GM12891 (cell line): Measurements from ENCODE around the gene MTCL1.

ENCODE experiments used
- PAX5 ChIP-seq: IDR thresholded peaks from 2 replicates; pipeline ENCODE4 v1.6.1; 2011; ENCODE audit warnings: low read length, moderate library complexity, mild to moderate bottlenecking; ENCODE audit not compliant: insufficient read depth, severe bottlenecking
- POLR2A ChIP-seq: IDR thresholded peaks from 2 replicates; pipeline ENCODE4 v1.6.1; 2011; ENCODE audit warnings: low read depth, low read length, control low read depth
- POLR2AphosphoS5 ChIP-seq: IDR thresholded peaks from 2 replicates; pipeline ENCODE4 v1.6.1; 2011; ENCODE audit warnings: low read depth, low read length, control low read depth
- POU2F2 ChIP-seq: IDR thresholded peaks from 2 replicates; pipeline ENCODE4 v1.6.1; 2011; ENCODE audit warnings: low read depth, mild to moderate bottlenecking, control low read depth, low read length, moderate library complexity
- SPI1 ChIP-seq: IDR thresholded peaks from 2 replicates; pipeline ENCODE4 v1.6.1; 2011; ENCODE audit warnings: low read depth, low read length, control low read depth
- TAF1 ChIP-seq: IDR thresholded peaks from 2 replicates; pipeline ENCODE4 v1.6.1; 2011; ENCODE audit warnings: low read depth, low read length, control low read depth

DNA sequence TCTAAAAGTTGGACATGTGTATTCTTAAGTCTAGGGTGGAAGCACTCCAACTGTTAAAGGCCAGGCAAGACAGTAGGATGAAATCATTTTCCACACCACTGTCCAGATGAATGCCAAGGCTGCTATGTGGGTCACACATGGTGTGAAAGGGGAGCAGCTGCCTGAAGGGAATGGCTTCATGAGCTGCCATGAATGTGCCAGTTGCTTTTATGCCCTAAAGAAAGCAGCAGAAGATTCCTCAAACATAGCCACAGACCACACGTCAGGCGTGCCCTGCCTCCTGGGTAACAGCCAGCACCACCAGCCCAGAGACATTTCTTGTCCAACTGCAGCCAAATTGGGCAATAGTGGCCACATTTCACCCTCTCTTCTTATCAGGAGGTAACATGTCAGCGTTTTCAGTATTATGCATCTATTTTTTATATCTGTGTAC is 130.2 kb downstream of the MTCL1 start:
- no peak for TF ChIP-seq POLR2A
- no peak for TF ChIP-seq POLR2AphosphoS5
- TF ChIP-seq TAF1: no peak
- TF ChIP-seq SPI1: no peak
- TF ChIP-seq POU2F2: no peak
- no peak for TF ChIP-seq PAX5
